HepG2 (cell line): ENCODE results near the gene OVCH2. TPM values are rescaled to one million over a fixed set of nuclear protein-coding genes. Genes with fewer than 3 reads are reported as not detected.

Experiments
- ATAC-seq: fragments of 200-7000 bp; cut with Tn5 transposase; 3 replicates; pipeline ENCODE4 v1.9.1; 2020; ENCODE audit warnings: mild to moderate bottlenecking, moderate library complexity
- BruUV-seq: library from RNA; stranded (reverse); fragments of 400-500 nt; replicated peaks from 2 replicates; lab custom pipeline; 2021; lab: Mats Ljungman, UMichigan
- CTCF ChIA-PET: fragments of 300-600 bp; formaldehyde crosslinking; extraction: SDS; loops from one replicate; lab custom pipeline; 2021; ENCODE audit warnings: low total read pairs, inconsistent platforms, low intra/inter-chr PET ratio; lab: Yijun Ruan, JAX
- POLR2A ChIA-PET: fragments of 350-600 bp; sonication (Branson Sonifier 250); formaldehyde crosslinking; loops from one replicate; lab custom pipeline; 2020; ENCODE audit warnings: antibody characterized with exemption, inconsistent platforms; lab: Yijun Ruan, JAX
- DNase-seq: peaks from one replicate; pipeline ENCODE4 v3.0.0-alpha.2; 2015; ENCODE audit warnings: low spot score
- FAIRE-seq: peaks from 3 replicates; lab custom pipeline; 2011; peaks lifted over from hg19 to GRCh38; lab: Jason Lieb, UNC
- H2AFZ ChIP-seq: one replicate; pipeline ENCODE4 v1.6.1; 2011; ENCODE audit warnings: low read length, inconsistent platforms
- H3K27ac ChIP-seq: fragments of 300-600 bp; 3 replicates; pipeline ENCODE4 v1.8.0; 2011; ENCODE audit warnings: mixed run types, mild to moderate bottlenecking, mixed read lengths, low read length, inconsistent platforms; ENCODE audit not compliant: insufficient read depth; ENCODE audit errors: extremely low read length
- H3K27me3 ChIP-seq, 2 experiments: fragments of 200-600 bp in 1 of 2; 2 replicates in 1 of 2; 3 replicates in 1 of 2; pipeline versions ENCODE4 v1.6.0 to v1.8.0; 2011; ENCODE audit warnings: low read length in 2 of 2, mild to moderate bottlenecking in 2 of 2, moderate library complexity in 2 of 2, inconsistent platforms in 1 of 2; ENCODE audit not compliant: insufficient read depth in 2 of 2, control insufficient read depth in 1 of 2
- H3K36me3 ChIP-seq, 2 experiments: fragments of 200-600 bp in 1 of 2; replicated peaks in 1 of 2; 2 replicates in 1 of 2; 3 replicates in 1 of 2; pipeline versions ENCODE4 v1.5.1 to v1.8.0; 2011; ENCODE audit warnings: low read length in 2 of 2, inconsistent platforms in 1 of 2; ENCODE audit not compliant: insufficient read depth in 2 of 2, control insufficient read depth in 1 of 2
- H3K4me1 ChIP-seq: 2 replicates; pipeline ENCODE4 v1.5.1; 2012; ENCODE audit warnings: low read length, inconsistent platforms; ENCODE audit not compliant: insufficient read depth
- H3K4me2 ChIP-seq: 2 replicates; pipeline ENCODE4 v1.6.0; 2011; ENCODE audit warnings: low read depth, low read length, inconsistent platforms
- H3K4me3 ChIP-seq, 3 experiments: fragments of 200-600 bp in 1 of 3; sonication (generic), shearing (Covaris generic) in 1 of 3; replicated peaks in 1 of 3; 2 replicates each; pipeline ENCODE4 v1.5.1; 2011 to 2016; ENCODE audit warnings: low read length in 3 of 3, inconsistent platforms in 2 of 3, low read depth in 2 of 3, mild to moderate bottlenecking in 2 of 3, control low read depth in 1 of 3, mixed read lengths in 1 of 3; ENCODE audit not compliant: insufficient read depth in 1 of 3
- H3K79me2 ChIP-seq: one replicate; pipeline ENCODE4 v1.6.1; 2011; ENCODE audit warnings: low read length, inconsistent platforms; ENCODE audit not compliant: insufficient read depth
- H3K9ac ChIP-seq: 2 replicates; pipeline ENCODE4 v1.6.0; 2011; ENCODE audit warnings: mild to moderate bottlenecking, low read depth, low read length, inconsistent platforms; ENCODE audit not compliant: insufficient read depth
- H3K9me3 ChIP-seq: 2 replicates; pipeline ENCODE4 v1.5.1; 2012; ENCODE audit warnings: mild to moderate bottlenecking, low read length
- H4K20me1 ChIP-seq: 2 replicates; pipeline ENCODE4 v1.6.0; 2011; ENCODE audit warnings: inconsistent platforms, mild to moderate bottlenecking, low read length, moderate library complexity; ENCODE audit not compliant: insufficient read depth
- ATRX ChIP-seq: sonication (generic); formaldehyde crosslinking; IDR thresholded peaks from 2 replicates; pipeline ENCODE4 v1.4.0; 2020; ENCODE audit warnings: missing genetic modification reagents, borderline replicate concordance
- DZIP1 ChIP-seq: sonication (generic); formaldehyde crosslinking; IDR thresholded peaks from 2 replicates; pipeline ENCODE4 v1.5.0; 2020; ENCODE audit warnings: mild to moderate bottlenecking, missing genetic modification reagents
- MAFF ChIP-seq: IDR thresholded peaks from 2 replicates; pipeline ENCODE4 v1.6.1; 2011; ENCODE audit warnings: low read depth, low read length, improper control_type of control experiment
- PRDM10 ChIP-seq: sonication (generic); formaldehyde crosslinking; IDR thresholded peaks from 2 replicates; pipeline ENCODE4 v1.4.0; 2020; ENCODE audit warnings: low read depth, missing genetic modification reagents
- ZBTB3 ChIP-seq: sonication (generic); formaldehyde crosslinking; IDR thresholded peaks from 2 replicates; pipeline ENCODE4 v1.4.0; 2020; ENCODE audit warnings: low read depth, mild to moderate bottlenecking, moderate library complexity, missing genetic modification reagents, borderline replicate concordance
- ZNF280B ChIP-seq: sonication (generic); formaldehyde crosslinking; IDR thresholded peaks from 2 replicates; pipeline ENCODE4 v1.5.0; 2020; ENCODE audit warnings: missing genetic modification reagents, mild to moderate bottlenecking, borderline replicate concordance
- ZNF383 ChIP-seq: sonication (generic); formaldehyde crosslinking; IDR thresholded peaks from 2 replicates; pipeline ENCODE4 v1.4.0; 2020; ENCODE audit warnings: missing genetic modification reagents, mild to moderate bottlenecking, borderline replicate concordance
- ZNF574 ChIP-seq: sonication (generic); formaldehyde crosslinking; IDR thresholded peaks from 2 replicates; pipeline ENCODE4 v1.4.0; 2020; ENCODE audit warnings: missing genetic modification reagents
- ZNF720 ChIP-seq: sonication (generic); formaldehyde crosslinking; IDR thresholded peaks from 2 replicates; pipeline ENCODE4 v1.4.0; 2020; ENCODE audit warnings: missing genetic modification reagents
- WGBS: methylation state at CpG from one replicate; pipeline ENCODE4 v1.1.6; 2017; ENCODE audit warnings: low lambda C conversion rate; 5-methylcytosine and 5-hydroxymethylcytosine counted together
- in situ Hi-C: cut with HindIII; loops from 2 replicates; pipeline ENCODE4 v1.10.0; 2017; ENCODE audit warnings: low pct_unique_long_range_greater_than_20kb; ENCODE audit not compliant: extremely low pct_ligation_motif_present
- intact Hi-C: fragments of 100-400 bp; cut with micrococcal nuclease; formaldehyde crosslinking; loops from one replicate; pipeline ENCODE4 v1.10.0; 2022; ENCODE audit not compliant: unreplicated experiment
- polyA plus RNA-seq, 8 experiments: library from polyadenylated mRNA; depleted of rRNA in 3 of 8; stranded (reverse) in 7 of 8; unstranded in 1 of 8; fragments of >200 nt; fragmentation: Illumina TruSeq in 4 of 8; extraction: Trizol in 4 of 8; gene quantifications; 2 replicates each; pipeline versions ENCODE4 v1.2.1 to v1.2.3, GENCODE V29; 2011 to 2016; ENCODE audit warnings: low read depth in 4 of 8, missing spikeins in 1 of 8, mixed read lengths in 1 of 8; ENCODE audit not compliant: insufficient read depth in 1 of 8
- total RNA-seq, 5 experiments: library from RNA; depleted of rRNA; stranded (reverse); fragments of >200 nt; fragmentation: Illumina TruSeq; extraction: Trizol; gene quantifications; 2 replicates each; pipeline ENCODE4 v1.2.3, GENCODE V29; 2016; ENCODE audit warnings: low read depth in 1 of 5

The OVCH2 gene
- total and polyA plus RNA-seq, 2 of the 13 experiments (the other 11 are each of a cell fraction or from before 2014, with no cell fraction given), result not detected

GRCh38 chr11:7657306-7658025 lies 48.8 kb downstream of the OVCH2 start:
- POLR2A ChIA-PET, result interaction anchor here (0.7 to 1.5 kb wide), 3 partner anchors 82 to 86 kb away, joined by 3 to 11 read pairs (median 9); no protein-coding TSS in a partner anchor
- in situ Hi-C loops, result no loop called here
- Histone ChIP-seq H3K36me3 (peaks cover 11 to 29% of the 10 kb centered on the region in 2 experiments; a peak in 4 of 5 replicates), H3K4me3 (no peak overlapping the region), H4K20me1 (no peaks in the 10 kb centered on the region), H3K9me3 (no peaks in the 10 kb centered on the region), H3K79me2 (no peaks in the 10 kb centered on the region), H3K27me3 (no peaks in the 10 kb centered on the region), H3K27ac (no peak overlapping the region), H2AFZ (no peak overlapping the region), H3K9ac (no peak overlapping the region), H3K4me2 (no peak overlapping the region), H3K4me1 (peaks cover 36% of the 10 kb centered on the region)
- WGBS, result 65% methylated on average over 15 of the region's 15 CpGs
- DNase-seq, result peak; percentile 67
- peak; percentile 76 for FAIRE-seq
- peak; percentile 86 for ATAC-seq
- no TSS peak for BruUV-seq
- intact Hi-C loops, result loop anchor here (2.0 kb wide), 2 partner anchors 85 to 145 kb away; partner anchors contain the start of gene PPFIBP2
- CTCF ChIA-PET, result interaction anchor here (0.8 to 3.1 kb wide), 4 partner anchors 8 to 144 kb away, joined by 3 to 31 read pairs (median 6); partner anchors contain the start of gene PPFIBP2
- TF ChIP-seq ZNF280B (CRISPR knock-in tag) (no peak), ZNF383 (CRISPR knock-in tag) (no peak), ATRX (CRISPR knock-in tag) (no peak), MAFF (no peak), PRDM10 (no peak), ZNF720 (CRISPR knock-in tag) (no peak), ZNF574 (CRISPR knock-in tag) (no peak), DZIP1 (no peak), ZBTB3 (CRISPR knock-in tag) (no peak)
